Left kidney (tissue), 2 donors: Measurements from ENCODE around the gene ANXA6. TPM values are rescaled to one million over a fixed set of nuclear protein-coding genes. Genes with fewer than 3 reads are reported as not detected.

Source experiments
- DNase-seq: peaks from one replicate; pipeline ENCODE4 v3.0.0-alpha.2; 2013
- polyA plus RNA-seq: library from polyadenylated mRNA; unstranded; fragments of 120-200 nt; gene quantifications from one replicate; pipeline ENCODE4 v1.2.1, GENCODE V29; 2013; ENCODE audit not compliant: insufficient read length

ANXA6 gene
- polyA plus RNA-seq, 1 donor = 134 TPM

DNA sequence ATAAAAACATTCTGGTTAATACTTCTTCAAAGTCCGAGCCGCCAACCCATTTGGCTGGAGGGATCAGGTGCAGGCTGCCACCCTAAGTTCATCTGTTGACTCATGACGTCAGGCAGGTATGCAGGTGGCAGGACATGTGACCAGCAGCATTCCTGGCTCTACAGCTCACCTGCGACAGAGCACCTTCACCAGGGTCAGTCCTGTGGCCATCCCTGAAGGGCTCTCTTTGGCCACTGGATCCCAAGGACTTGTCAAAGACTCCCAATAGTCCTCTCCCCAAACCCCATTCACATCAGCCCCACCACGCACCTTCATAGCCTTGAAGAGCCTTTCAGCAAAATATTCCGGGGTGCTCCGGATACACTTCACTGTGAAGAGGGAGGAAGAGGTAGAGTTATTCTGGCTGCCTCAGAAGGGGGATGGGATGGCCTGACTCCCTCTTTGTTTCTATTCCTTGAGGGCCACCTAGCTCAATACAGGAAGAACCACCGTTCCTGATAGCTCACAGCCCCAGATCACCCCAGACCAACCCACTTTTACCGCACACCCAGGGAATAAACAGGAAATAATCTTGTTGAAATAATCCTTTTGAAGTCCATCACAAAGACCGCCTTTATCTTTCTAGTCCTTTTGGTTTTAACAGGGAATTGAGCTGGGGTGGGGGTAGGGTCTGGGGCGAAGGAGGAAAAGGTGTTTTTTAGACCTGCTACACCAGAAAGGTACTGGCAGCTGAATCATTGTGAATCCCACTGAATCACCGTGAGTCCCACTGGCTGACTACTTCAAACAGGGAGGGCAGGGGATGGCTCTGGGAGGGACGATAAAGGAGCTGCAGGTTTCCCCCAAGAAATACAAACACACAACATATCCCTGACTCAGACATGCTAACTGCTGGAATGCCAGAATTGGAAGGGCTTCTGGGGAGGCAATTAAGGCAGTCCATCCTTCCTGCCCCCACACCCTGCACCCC lies 26.4 kb downstream of the ANXA6 start:
- no peak for DNase-seq

DNA sequence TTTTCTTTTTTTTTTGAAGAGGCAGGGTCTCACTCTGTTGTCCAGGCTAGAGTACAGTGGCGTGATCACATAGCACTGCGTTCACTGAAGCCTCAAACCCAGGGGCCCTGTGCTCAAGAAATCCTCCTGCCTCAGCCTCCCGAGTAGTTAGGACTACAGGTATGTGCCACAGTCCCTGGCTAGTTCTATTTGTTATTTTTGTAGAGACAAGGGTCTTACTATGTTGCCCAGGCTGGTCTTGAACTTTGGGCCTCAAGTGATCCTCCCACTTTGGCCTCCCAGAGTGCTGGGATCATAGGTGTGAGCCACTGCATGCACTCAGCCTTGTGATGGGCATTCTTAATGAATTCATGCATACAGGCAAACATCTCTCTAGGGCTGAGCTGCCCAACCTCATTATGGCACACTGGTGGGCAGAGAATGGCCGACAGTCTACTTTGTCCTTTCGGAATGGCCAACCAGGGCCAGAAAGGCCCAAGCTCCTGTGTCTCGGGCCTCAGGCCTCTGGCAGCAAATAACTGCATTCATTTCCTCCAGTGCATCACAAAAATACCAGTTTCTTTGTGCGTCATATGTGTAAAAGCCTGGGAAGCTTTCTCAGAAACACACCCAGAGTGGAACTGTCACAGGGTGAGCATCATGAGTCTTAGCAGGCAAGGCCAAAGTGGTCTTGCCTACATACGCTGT lies 27.2 kb downstream of the ANXA6 start:
- no peak for DNase-seq

GRCh38 chr5:151128817-151129216 lies 28.8 kb downstream of the ANXA6 start:
- no peak for DNase-seq

- DNase-seq = no peak
Measured at GRCh38 chr5:151127926-151128325, 29.7 kb downstream of the ANXA6 start.

- DNase-seq = peak; percentile 59
Measured at GRCh38 chr5:151126199-151126645, 31.4 kb downstream of the ANXA6 start.

GRCh38 chr5:151125421-151125820 lies 32.2 kb downstream of the ANXA6 start:
- no peak for DNase-seq

DNA sequence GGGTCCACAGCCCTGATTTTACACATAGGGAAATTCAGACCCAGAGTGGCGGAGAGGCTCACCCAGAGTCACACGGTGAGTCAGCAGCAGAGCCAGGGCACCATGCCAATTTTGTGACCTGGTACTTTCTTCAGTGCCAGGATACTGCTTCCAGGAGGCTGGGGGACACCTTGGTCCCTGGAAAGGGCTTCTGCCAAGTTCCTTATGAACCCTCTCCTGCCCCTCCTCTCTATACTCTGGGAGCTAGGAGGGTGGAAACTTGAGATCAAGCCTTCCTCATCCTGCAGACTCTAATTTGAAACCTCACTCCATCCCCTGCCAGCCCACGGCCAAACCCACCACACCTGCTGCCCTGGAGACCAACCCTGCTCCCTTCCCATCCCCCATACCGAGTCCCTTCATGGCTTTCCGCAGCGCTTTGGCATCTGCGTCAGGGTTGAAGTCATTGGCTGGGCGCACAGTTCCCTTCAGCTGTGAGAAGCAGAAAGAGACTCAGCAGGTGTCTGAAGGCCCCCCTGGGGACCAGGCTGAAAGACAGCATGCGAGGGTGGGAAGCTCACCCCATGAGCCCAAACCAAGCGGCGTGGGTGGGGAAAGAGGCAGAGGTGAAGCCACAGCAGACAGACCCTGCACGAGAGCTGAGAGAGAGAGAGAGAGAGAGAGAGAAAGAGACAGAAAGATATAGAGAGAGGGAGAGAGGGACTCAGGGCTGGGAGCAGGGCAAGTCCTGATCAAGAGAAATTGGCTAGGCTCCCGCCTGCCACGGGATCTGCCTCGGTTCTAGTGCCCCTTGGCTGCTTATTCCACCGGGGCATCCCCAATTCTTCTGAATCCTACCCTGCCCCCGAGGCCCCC lies 33.5 kb downstream of the ANXA6 start:
- no peak for DNase-seq

DNA sequence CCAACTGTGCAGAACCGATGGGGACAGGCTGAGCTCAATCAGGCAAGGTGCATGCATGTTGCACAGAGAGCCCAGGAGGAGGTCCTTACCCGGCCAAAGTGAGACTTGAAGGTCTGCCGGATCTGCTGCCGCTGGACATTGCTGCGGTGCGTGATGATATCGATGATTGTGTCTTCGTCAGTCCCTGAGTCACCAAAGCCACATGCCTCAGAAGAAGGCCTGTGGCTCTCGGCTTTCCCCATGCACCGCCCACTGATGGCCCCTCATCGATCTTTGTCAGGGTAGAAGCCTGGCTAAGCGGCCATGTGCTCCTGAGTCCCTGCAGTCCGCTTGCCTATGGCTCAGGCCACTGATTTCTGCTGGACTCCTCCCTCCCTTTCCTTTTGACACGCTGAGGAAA lies 34.8 kb downstream of the ANXA6 start:
- DNase-seq = no peak

- DNase-seq = no peak
Measured at GRCh38 chr5:151121665-151122064, 35.9 kb downstream of the ANXA6 start.

- DNase-seq = no peak
Measured at GRCh38 chr5:151121095-151121494, 36.5 kb downstream of the ANXA6 start.

GRCh38 chr5:151118913-151119575 lies 38.5 kb downstream of the ANXA6 start:
- DNase-seq = no peak

DNA sequence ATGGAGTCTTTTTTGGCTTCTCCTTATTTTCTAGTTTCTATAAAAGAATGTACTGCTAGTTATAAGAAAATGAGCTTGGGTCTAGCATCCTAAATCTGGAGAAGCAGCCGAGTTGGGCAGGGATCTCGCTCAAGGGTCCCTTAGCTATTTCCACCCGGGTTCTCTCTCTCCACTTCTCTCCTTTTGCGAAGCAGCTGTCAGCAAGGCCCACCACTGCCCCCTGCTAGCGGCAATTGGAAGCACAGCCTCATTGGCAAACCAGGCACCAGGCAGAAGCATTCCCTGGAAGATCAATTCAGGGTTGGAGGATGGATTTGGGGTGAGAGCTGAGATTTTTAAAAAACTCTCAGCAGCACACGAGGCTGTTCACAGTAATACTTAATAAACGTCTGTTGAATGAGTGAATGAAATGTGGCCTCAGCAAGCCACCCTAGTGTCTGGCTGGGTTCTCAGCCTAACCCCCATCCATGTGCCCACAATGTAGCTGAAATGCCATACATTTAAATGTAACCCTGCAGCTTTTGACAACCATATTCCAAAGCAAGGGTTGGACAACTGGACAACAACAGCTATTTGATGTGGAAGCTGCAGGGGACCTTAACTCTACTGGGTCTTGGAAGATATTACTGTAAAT lies 42.2 kb downstream of the ANXA6 start:
- peak; percentile 45 for DNase-seq

DNA sequence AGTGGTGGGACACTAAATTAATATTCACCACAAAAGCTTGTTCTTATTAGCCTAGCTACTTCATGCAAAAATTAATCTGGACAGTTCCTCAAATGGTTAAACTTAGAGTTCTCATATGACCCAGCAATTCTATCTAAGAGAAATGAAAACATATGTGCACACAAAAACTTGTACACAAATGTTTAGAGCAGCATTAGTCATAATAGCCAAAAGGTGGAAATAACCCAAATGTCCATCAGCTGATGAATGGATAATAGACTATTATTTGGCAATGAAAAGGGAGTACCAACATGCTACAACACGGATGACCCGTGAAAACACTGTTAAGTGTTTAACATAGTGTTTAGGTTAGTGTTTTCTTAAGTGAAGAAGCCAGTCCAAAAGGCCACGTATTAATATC lies 43.9 kb downstream of the ANXA6 start:
- no peak for DNase-seq

GRCh38 chr5:151110992-151111391 lies 46.6 kb downstream of the ANXA6 start:
- no peak for DNase-seq

DNA sequence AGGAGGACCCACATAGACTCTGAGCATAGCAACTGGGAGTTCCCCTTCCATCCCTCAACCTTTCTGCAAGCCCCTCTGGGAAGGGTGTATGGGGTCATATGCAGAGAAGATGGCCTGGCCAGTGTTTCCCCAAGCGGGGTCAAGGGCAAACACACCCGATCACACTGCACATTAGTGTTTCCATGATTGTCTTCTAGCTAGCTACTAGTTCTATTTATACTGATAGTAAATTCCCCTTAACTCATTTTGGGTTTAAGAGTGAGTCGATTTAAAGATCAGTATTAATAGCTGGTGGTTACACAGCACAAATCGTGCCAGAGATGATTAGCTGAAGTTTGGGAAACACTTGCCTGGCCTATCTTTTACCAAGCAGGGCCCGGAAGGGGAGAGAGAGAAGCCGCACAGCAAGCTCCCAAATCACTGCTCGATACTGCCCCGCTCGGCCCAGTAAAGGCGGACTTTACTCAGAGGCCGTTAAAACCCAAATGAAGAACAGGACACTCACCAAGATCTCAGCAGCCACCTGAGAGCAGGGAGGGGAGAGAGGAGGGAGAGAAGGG lies 47.4 kb downstream of the ANXA6 start:
- no peak for DNase-seq

- no peak for DNase-seq
Measured at GRCh38 chr5:151108566-151108965, 49.0 kb downstream of the ANXA6 start.

GRCh38 chr5:151107738-151108520 lies 49.6 kb downstream of the ANXA6 start:
- DNase-seq = no peak

DNA sequence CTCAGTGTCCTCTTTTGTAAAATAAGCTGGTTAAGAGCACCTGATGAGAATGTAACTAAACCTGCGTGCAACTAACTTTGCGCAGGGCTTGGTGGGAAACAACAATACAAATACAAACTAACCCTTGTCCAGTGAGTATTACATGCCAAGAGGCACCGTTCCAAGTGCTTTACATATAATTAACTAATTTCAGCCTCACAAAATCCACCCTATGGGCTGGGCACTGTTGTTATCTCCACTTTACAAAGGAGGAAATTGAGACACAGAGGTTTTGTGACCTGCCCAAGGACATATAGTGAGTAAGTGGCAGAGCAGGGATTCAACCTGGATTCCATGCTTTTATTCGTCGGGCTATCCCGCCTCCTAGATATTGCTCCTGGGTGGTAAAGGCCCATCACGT lies 50.5 kb downstream of the ANXA6 start:
- DNase-seq = no peak

- no peak for DNase-seq
Measured at GRCh38 chr5:151106509-151106908, 51.1 kb downstream of the ANXA6 start.

- DNase-seq = no peak
Measured at GRCh38 chr5:151106043-151106442, 51.5 kb downstream of the ANXA6 start.
